Measurements from ENCODE around the gene C12orf56.
"Not testable (repeated sequence)": the region's sequence is repeated elsewhere in the genome, so short reads cannot be mapped to it uniquely, and the experiment has no call there.

The C12orf56 gene

GRCh38 chr12:64299628-64300027 lies 90.9 kb downstream of the C12orf56 start:
- no peak for DNase-seq

GRCh38 chr12:64296301-64296700 lies 94.3 kb downstream of the C12orf56 start:
- no peak for DNase-seq

- no peak for DNase-seq
These were observed 96.7 kb downstream of the C12orf56 start for GRCh38 chr12:64293654-64294364.

GRCh38 chr12:64293174-64293573 lies 97.4 kb downstream of the C12orf56 start:
- DNase-seq: not testable (repeated sequence)

- DNase-seq: no peak
These were observed 104.0 kb downstream of the C12orf56 start for GRCh38 chr12:64286521-64286920.

GRCh38 chr12:64284256-64284655 lies 106.3 kb downstream of the C12orf56 start:
- DNase-seq: no peak

GRCh38 chr12:64278421-64278820 lies 112.1 kb downstream of the C12orf56 start:
- no peak for DNase-seq

- peak in 1 of 2 experiments; percentile 14 for DNase-seq
These were observed 116.8 kb downstream of the C12orf56 start for GRCh38 chr12:64273527-64274403.

GRCh38 chr12:64270411-64270810 lies 120.1 kb downstream of the C12orf56 start:
- no peak for DNase-seq

GRCh38 chr12:64269161-64269560 lies 121.4 kb downstream of the C12orf56 start:
- DNase-seq: no peak

GRCh38 chr12:64268409-64268808 lies 122.1 kb downstream of the C12orf56 start:
- DNase-seq: no peak

GRCh38 chr12:64265839-64266238 lies 124.7 kb downstream of the C12orf56 start:
- no peak for DNase-seq

- no peak for DNase-seq
These were observed 128.7 kb downstream of the C12orf56 start for GRCh38 chr12:64261813-64262212.

GRCh38 chr12:64258576-64258975 lies 132.0 kb downstream of the C12orf56 start:
- peak in 1 of 2 experiments; percentile 36 for DNase-seq

GRCh38 chr12:64256166-64256800 lies 134.3 kb downstream of the C12orf56 start:
- peak; percentile 40 to 59 for DNase-seq

- no peak for DNase-seq
These were observed 135.3 kb downstream of the C12orf56 start for GRCh38 chr12:64255249-64255648.

GRCh38 chr12:64253356-64253755 lies 137.2 kb downstream of the C12orf56 start:
- no peak for DNase-seq

- no peak for DNase-seq
These were observed 137.9 kb downstream of the C12orf56 start for GRCh38 chr12:64252681-64253080.

- DNase-seq: no peak
These were observed 146.7 kb downstream of the C12orf56 start for GRCh38 chr12:64243809-64244208.

- DNase-seq: no peak
These were observed 149.8 kb downstream of the C12orf56 start for GRCh38 chr12:64240781-64241180.

GRCh38 chr12:64237382-64237781 lies 153.2 kb downstream of the C12orf56 start:
- DNase-seq: no peak

GRCh38 chr12:64236549-64236948 lies 154.0 kb downstream of the C12orf56 start:
- DNase-seq: no peak

GRCh38 chr12:64232196-64232595 lies 158.4 kb downstream of the C12orf56 start:
- no peak for DNase-seq

- DNase-seq: no peak
These were observed 160.8 kb downstream of the C12orf56 start for GRCh38 chr12:64229796-64230195.
